ENCODE measurements around the gene USP36.

USP36 gene

DNA sequence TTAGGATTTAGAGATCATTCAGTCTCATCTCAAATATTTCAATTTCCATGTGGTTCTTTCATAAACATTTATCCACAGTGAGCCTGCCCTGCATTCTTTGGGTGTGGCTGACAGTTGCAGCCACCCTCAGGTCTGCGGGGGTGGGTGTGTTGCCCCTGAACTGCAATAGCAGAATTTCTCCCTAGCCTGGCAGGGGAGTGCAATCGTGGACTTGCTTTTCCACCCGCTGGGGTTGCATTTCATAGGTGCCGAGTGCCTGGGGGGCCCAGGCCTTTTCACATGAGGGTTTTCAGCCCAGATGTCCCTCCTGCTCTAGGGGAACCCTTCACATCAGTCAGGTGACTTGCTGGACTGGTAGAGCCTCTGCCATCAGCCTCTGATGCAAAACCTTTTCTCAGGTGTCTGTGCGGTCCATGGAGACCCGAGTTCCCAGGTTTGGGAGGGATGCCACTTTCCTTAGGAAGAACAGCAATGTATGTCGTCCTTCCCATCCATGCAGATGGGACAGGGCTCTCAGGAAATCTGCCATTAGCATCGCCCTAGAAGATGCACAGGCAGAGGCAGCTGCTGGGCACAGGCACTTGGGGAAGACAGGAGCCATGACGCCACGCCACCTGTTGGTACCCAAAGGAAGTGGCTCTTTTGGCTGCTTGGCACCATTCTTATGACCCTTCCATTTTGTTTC, 2.4 kb upstream of the USP36 start:
- Histone ChIP-seq H3K36me3 (ENCODE audit: insufficient read depth, insufficient read length, low read length) (peaks cover 7% of the 10 kb centered on the region), H3K4me1 (ENCODE audit: insufficient read depth, insufficient read length) (no peaks in the 10 kb centered on the region), H3K27me3 (ENCODE audit: insufficient read depth, insufficient read length) (no peaks in the 10 kb centered on the region), H3K9ac (ENCODE audit: insufficient read length, low read depth) (no peak overlapping the region), H3K9me3 (ENCODE audit: insufficient read depth, low read length) (no peaks in the 10 kb centered on the region), H3K4me3 (ENCODE audit: insufficient read length, low read depth) (no peak overlapping the region)
- TF ChIP-seq YY1 (IDR thresholded peaks at IDR 0.05; ENCODE audit: insufficient read depth, insufficient read length), result peak; percentile 33
- TF ChIP-seq ZNF274 (IDR thresholded peaks at IDR 0.05; ENCODE audit: low read depth, low read length), result no peak
- no peak for DNase-seq (ENCODE audit: low read depth, low spot score)

GRCh38 chr17:78840530-78840779, 159 bp downstream of the USP36 start:
- Histone ChIP-seq H3K9ac (ENCODE audit: insufficient read length, low read depth) (peak overlapping the region; percentile 96), H3K4me3 (ENCODE audit: insufficient read length, low read depth) (peak overlapping the region; percentile 95), H3K4me1 (ENCODE audit: insufficient read depth, insufficient read length) (no peaks in the 10 kb centered on the region), H3K27me3 (ENCODE audit: insufficient read depth, insufficient read length) (no peaks in the 10 kb centered on the region), H3K36me3 (ENCODE audit: insufficient read depth, insufficient read length, low read length) (peaks cover 33% of the 10 kb centered on the region), H3K9me3 (ENCODE audit: insufficient read depth, low read length) (no peaks in the 10 kb centered on the region)
- DNase-seq (ENCODE audit: low read depth, low spot score), result no peak
- TF ChIP-seq SUZ12 (IDR thresholded peaks at IDR 0.05; ENCODE audit: extremely low read depth, insufficient read depth, insufficient read length) (no peak), ZNF274 (IDR thresholded peaks at IDR 0.05; ENCODE audit: low read depth, low read length) (no peak), YY1 (IDR thresholded peaks at IDR 0.05; ENCODE audit: insufficient read depth, insufficient read length) (no peak)

DNA sequence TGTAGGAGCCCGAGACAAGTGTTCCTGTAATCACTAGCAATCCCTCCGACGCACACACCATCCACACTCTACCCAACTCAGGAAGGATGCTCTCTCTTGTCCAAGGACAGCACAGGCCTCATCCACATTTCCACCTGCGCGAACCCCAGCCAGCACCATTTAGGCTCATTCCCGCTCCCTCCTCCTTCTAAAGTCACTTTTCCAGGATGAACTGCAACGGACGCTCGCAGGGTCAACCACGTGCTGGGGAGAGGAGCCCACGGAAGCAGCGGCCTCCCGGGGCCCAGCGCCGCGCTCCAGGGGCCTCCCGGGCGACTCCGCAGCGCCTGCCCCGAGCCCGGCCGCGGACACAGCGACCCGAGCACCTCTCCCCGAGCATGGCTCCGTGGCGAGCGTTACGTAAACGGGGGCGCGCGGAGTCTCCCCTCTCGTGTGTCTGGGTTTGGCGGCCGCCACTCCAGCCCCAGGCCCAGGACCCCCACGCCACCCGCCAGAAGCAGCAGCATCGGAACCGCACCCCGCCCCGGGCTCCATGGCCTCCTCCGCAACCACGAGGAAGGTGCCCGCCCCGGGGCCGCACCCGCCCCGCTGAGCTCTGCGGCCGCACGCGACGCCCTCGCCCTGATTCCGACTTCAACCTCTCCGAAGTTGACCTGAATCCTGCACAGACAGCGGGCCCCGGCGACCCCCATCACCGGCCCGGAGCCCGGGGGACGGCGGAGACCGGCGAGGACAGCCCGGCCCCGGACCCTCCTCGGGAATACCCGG, 668 bp downstream of the USP36 start:
- DNase-seq (ENCODE audit: low read depth, low spot score), result no peak
- Histone ChIP-seq H3K9me3 (ENCODE audit: insufficient read depth, low read length) (no peaks in the 10 kb centered on the region), H3K36me3 (ENCODE audit: insufficient read depth, insufficient read length, low read length) (peaks cover 38% of the 10 kb centered on the region), H3K9ac (ENCODE audit: insufficient read length, low read depth) (peak overlapping the region; percentile 96), H3K27me3 (ENCODE audit: insufficient read depth, insufficient read length) (no peaks in the 10 kb centered on the region), H3K4me1 (ENCODE audit: insufficient read depth, insufficient read length) (no peaks in the 10 kb centered on the region), H3K4me3 (ENCODE audit: insufficient read length, low read depth) (peak overlapping the region; percentile 95)
- no peak for TF ChIP-seq YY1 (IDR thresholded peaks at IDR 0.05; ENCODE audit: insufficient read depth, insufficient read length)
- no peak for TF ChIP-seq SUZ12 (IDR thresholded peaks at IDR 0.05; ENCODE audit: extremely low read depth, insufficient read depth, insufficient read length)
- TF ChIP-seq ZNF274 (IDR thresholded peaks at IDR 0.05; ENCODE audit: low read depth, low read length), result no peak

DNA sequence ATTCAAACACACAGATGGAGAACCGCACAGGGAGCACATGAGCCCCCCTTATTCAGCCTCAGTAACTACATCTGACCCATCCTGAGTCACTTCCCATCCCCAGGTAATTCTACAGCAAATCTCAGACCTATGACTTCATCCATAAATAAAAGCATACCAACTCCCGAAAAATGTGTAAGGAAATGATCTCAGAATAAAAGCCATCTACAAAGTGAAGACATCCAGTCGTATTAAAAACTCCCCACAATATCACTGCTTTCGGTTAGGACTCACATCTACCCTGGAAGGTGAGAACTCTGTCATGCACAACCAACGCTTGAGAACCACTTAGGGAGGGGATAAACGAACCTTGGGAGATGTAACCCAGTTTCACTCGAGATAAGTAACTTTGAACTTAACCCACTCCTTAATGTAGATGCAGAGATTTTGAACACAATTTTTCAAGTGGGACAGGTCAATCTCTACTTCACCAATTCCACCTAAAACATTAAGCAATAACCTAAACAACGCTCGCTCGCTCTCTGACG, 1.3 kb downstream of the USP36 start:
- TF ChIP-seq ZNF274 (IDR thresholded peaks at IDR 0.05; ENCODE audit: low read depth, low read length), result no peak
- TF ChIP-seq YY1 (IDR thresholded peaks at IDR 0.05; ENCODE audit: insufficient read depth, insufficient read length), result no peak
- TF ChIP-seq SUZ12 (IDR thresholded peaks at IDR 0.05; ENCODE audit: extremely low read depth, insufficient read depth, insufficient read length), result no peak
- H3K4me3 ChIP-seq (ENCODE audit: insufficient read length, low read depth), result peak overlapping the region; percentile 95
- H3K4me1 ChIP-seq (ENCODE audit: insufficient read depth, insufficient read length), result no peaks in the 10 kb centered on the region
- H3K27me3 ChIP-seq (ENCODE audit: insufficient read depth, insufficient read length), result no peaks in the 10 kb centered on the region
- no peaks in the 10 kb centered on the region for H3K9me3 ChIP-seq (ENCODE audit: insufficient read depth, low read length)
- H3K9ac ChIP-seq (ENCODE audit: insufficient read length, low read depth), result peak overlapping the region; percentile 96
- H3K36me3 ChIP-seq (ENCODE audit: insufficient read depth, insufficient read length, low read length), result peaks cover 45% of the 10 kb centered on the region
- no peak for DNase-seq (ENCODE audit: low read depth, low spot score)

GRCh38 chr17:78838574-78839005, 2.0 kb downstream of the USP36 start:
- H3K9ac ChIP-seq (ENCODE audit: insufficient read length, low read depth), result peak overlapping the region; percentile 96
- no peaks in the 10 kb centered on the region for H3K9me3 ChIP-seq (ENCODE audit: insufficient read depth, low read length)
- peaks cover 52% of the 10 kb centered on the region for H3K36me3 ChIP-seq (ENCODE audit: insufficient read depth, insufficient read length, low read length)
- no peak for DNase-seq (ENCODE audit: low read depth, low spot score)
- no peaks in the 10 kb centered on the region for H3K27me3 ChIP-seq (ENCODE audit: insufficient read depth, insufficient read length)
- H3K4me1 ChIP-seq (ENCODE audit: insufficient read depth, insufficient read length), result no peaks in the 10 kb centered on the region
- TF ChIP-seq SUZ12 (IDR thresholded peaks at IDR 0.05; ENCODE audit: extremely low read depth, insufficient read depth, insufficient read length) (no peak), ZNF274 (IDR thresholded peaks at IDR 0.05; ENCODE audit: low read depth, low read length) (no peak), YY1 (IDR thresholded peaks at IDR 0.05; ENCODE audit: insufficient read depth, insufficient read length) (no peak)
- no peak overlapping the region for H3K4me3 ChIP-seq (ENCODE audit: insufficient read length, low read depth)

DNA sequence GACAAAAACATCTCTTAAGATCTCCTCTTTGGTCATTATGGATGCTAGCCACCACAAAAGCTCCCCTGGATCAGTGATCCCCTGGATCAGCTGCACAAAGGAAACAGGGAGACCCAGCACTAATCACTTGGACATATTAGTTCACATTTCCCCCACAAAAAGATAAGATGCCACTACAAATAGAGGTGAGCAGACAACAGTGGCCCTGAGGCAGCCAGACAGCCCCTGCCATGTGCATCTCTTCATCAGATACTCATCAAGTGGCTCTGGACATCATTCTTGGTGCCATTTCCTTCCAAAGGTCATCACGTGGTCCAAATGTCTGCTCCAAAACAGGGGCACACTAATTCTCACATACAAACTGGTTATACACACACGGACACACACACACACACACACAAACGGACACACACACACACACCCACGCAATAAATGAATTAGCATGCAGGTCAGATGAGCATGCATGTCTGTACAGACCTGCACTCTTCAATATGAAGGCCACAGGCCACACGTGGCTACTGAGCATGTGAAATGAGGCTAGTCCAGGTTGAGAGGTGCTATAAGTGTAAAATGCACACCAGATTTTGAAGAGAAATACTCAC, 4.1 kb downstream of the USP36 start:
- H3K9me3 ChIP-seq (ENCODE audit: insufficient read depth, low read length), result no peaks in the 10 kb centered on the region
- no peak overlapping the region for H3K9ac ChIP-seq (ENCODE audit: insufficient read length, low read depth)
- H3K4me1 ChIP-seq (ENCODE audit: insufficient read depth, insufficient read length), result no peaks in the 10 kb centered on the region
- DNase-seq (ENCODE audit: low read depth, low spot score), result no peak
- no peak overlapping the region for H3K4me3 ChIP-seq (ENCODE audit: insufficient read length, low read depth)
- H3K27me3 ChIP-seq (ENCODE audit: insufficient read depth, insufficient read length), result no peaks in the 10 kb centered on the region
- TF ChIP-seq SUZ12 (IDR thresholded peaks at IDR 0.05; ENCODE audit: extremely low read depth, insufficient read depth, insufficient read length) (no peak), ZNF274 (IDR thresholded peaks at IDR 0.05; ENCODE audit: low read depth, low read length) (no peak), YY1 (IDR thresholded peaks at IDR 0.05; ENCODE audit: insufficient read depth, insufficient read length) (no peak)
- peaks cover 72% of the 10 kb centered on the region for H3K36me3 ChIP-seq (ENCODE audit: insufficient read depth, insufficient read length, low read length)

- no peak for TF ChIP-seq SUZ12 (IDR thresholded peaks at IDR 0.05; ENCODE audit: extremely low read depth, insufficient read depth, insufficient read length)
- TF ChIP-seq ZNF274 (IDR thresholded peaks at IDR 0.05; ENCODE audit: low read depth, low read length), result no peak
- TF ChIP-seq YY1 (IDR thresholded peaks at IDR 0.05; ENCODE audit: insufficient read depth, insufficient read length), result no peak
- Histone ChIP-seq H3K9me3 (ENCODE audit: insufficient read depth, low read length) (no peaks in the 10 kb centered on the region), H3K9ac (ENCODE audit: insufficient read length, low read depth) (no peak overlapping the region), H3K27me3 (ENCODE audit: insufficient read depth, insufficient read length) (no peaks in the 10 kb centered on the region), H3K4me1 (ENCODE audit: insufficient read depth, insufficient read length) (no peaks in the 10 kb centered on the region), H3K4me3 (ENCODE audit: insufficient read length, low read depth) (no peak overlapping the region), H3K36me3 (ENCODE audit: insufficient read depth, insufficient read length, low read length) (peaks cover 88% of the 10 kb centered on the region)
- no peak for DNase-seq (ENCODE audit: low read depth, low spot score)
These were observed 6.0 kb downstream of the USP36 start for GRCh38 chr17:78834571-78834970.
